Measurements from ENCODE around the gene PPTC7.
"Not testable (repeated sequence)": the region's sequence is repeated elsewhere in the genome, so short reads cannot be mapped to it uniquely, and the experiment has no call there.

PPTC7 gene

DNA sequence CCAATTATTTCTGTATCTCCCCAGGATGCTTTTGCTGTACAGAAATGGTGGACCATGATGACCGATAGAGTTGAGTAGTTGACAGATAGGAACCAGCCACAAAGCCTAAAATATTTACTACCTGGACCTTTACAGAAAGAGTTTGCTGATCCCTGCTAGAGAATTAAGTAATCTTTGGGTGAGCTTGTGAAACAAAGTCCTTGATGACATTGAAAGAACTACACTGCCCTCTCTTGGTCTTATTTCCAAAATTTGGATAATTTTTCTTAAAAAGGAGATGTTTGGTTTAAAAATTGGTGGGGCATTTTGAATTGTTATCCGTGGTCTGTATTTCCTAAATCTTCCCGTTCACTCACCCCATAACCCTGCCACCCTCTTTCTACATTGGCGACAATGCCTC, 17.1 kb upstream of the PPTC7 start:
- Histone ChIP-seq H3K36me3 (replicated peaks) (no peaks in the 10 kb centered on the region), H3K27ac (no peak overlapping the region), H3K27me3 (replicated peaks) (no peaks in the 10 kb centered on the region), H3K4me3 (ENCODE audit: low read depth, low read length) (no peak overlapping the region)
- DNase-seq, result no peak
- TF ChIP-seq, protein P1, sequence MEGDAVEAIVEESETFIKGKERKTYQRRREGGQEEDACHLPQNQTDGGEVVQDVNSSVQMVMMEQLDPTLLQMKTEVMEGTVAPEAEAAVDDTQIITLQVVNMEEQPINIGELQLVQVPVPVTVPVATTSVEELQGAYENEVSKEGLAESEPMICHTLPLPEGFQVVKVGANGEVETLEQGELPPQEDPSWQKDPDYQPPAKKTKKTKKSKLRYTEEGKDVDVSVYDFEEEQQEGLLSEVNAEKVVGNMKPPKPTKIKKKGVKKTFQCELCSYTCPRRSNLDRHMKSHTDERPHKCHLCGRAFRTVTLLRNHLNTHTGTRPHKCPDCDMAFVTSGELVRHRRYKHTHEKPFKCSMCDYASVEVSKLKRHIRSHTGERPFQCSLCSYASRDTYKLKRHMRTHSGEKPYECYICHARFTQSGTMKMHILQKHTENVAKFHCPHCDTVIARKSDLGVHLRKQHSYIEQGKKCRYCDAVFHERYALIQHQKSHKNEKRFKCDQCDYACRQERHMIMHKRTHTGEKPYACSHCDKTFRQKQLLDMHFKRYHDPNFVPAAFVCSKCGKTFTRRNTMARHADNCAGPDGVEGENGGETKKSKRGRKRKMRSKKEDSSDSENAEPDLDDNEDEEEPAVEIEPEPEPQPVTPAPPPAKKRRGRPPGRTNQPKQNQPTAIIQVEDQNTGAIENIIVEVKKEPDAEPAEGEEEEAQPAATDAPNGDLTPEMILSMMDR (IDR thresholded peaks at IDR 0.05; ENCODE audit: low read depth, low read length, missing control alignments), result peak; percentile 25
- in situ Hi-C loops (cut with HindIII; ENCODE audit: low pct_ligation_motif_present, low sequenced_read_pairs), result loop anchor here (25.0 kb wide), 1 partner anchor 88 kb away; the partner anchor contains the start of genes RAD9B and VPS29

DNA sequence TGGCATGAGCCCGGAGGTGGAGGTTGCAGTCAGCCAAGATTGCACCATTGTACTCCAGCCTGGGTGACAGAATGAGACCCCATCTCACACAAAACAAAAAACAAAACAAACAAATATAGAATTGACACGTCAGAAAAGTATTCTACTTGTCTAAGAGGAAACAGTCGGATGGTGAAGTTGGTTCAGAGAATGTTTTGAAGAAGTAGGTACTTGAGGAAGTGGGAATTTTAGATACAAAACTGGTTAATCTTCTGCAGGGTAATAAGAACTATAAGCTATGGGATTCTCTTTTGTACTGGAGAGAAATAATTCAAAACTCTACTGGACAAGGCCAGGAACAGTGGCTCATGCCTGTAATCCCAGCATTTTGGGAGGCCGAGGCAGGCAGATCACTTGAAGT, 16.2 kb upstream of the PPTC7 start:
- no peak for DNase-seq
- no peak overlapping the region for H3K4me3 ChIP-seq (ENCODE audit: low read depth, low read length)
- H3K27ac ChIP-seq, result no peak overlapping the region
- no peaks in the 10 kb centered on the region for H3K27me3 ChIP-seq (replicated peaks)
- H3K36me3 ChIP-seq (replicated peaks), result no peaks in the 10 kb centered on the region
- in situ Hi-C loops (cut with HindIII; ENCODE audit: low pct_ligation_motif_present, low sequenced_read_pairs), result no loop called here
- TF ChIP-seq, protein P1 (IDR thresholded peaks at IDR 0.05; ENCODE audit: low read depth, low read length, missing control alignments), result no peak

DNA sequence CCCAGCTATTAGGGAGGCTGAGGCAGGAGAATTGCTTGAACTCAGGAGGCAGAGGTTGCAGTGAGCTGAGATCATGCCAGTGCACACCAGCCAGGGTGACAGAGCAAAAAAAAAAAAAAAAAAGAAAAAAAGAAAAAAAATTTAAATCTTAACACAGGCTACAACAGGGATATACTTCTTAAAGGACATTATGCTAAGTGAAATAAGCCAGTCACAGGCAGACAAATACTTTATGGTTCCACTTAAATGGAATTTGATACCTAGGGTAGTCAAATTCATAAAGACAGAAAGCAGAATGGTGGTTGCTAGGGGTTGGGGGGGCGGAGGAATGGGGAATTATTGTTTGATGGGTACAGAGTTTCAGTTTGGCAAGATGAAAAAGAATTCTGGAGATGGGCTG, 14.8 kb upstream of the PPTC7 start:
- no peak overlapping the region for H3K4me3 ChIP-seq (ENCODE audit: low read depth, low read length)
- in situ Hi-C loops (cut with HindIII; ENCODE audit: low pct_ligation_motif_present, low sequenced_read_pairs), result no loop called here
- no peaks in the 10 kb centered on the region for H3K27me3 ChIP-seq (replicated peaks)
- no peak for DNase-seq
- no peak overlapping the region for H3K27ac ChIP-seq
- TF ChIP-seq, protein P1 (IDR thresholded peaks at IDR 0.05; ENCODE audit: low read depth, low read length, missing control alignments), result no peak
- no peaks in the 10 kb centered on the region for H3K36me3 ChIP-seq (replicated peaks)

DNA sequence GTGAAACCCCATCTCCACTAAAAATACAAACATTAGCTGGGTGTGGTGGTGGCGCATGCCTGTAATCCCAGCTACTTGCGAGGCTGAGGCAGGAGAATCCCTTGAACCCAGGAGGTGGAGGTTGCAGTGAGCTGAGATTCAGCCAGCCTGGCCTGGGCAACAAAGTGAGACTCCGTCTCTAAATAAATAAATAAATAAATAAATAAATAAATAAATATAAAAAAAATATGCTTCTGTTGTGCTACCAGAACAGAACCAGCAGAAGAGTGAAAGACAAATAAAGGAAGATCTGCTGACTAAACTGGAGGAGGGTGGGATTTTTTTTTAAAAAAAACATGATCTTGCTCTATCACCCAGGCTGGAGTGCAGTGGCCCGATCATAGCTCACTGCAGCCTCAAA, 9.8 kb upstream of the PPTC7 start:
- DNase-seq; H3K27me3 ChIP-seq (replicated peaks); in situ Hi-C loops (cut with HindIII; ENCODE audit: low pct_ligation_motif_present, low sequenced_read_pairs); H3K4me3 ChIP-seq (ENCODE audit: low read depth, low read length); H3K27ac ChIP-seq; H3K36me3 ChIP-seq (replicated peaks): not testable (repeated sequence)

DNA sequence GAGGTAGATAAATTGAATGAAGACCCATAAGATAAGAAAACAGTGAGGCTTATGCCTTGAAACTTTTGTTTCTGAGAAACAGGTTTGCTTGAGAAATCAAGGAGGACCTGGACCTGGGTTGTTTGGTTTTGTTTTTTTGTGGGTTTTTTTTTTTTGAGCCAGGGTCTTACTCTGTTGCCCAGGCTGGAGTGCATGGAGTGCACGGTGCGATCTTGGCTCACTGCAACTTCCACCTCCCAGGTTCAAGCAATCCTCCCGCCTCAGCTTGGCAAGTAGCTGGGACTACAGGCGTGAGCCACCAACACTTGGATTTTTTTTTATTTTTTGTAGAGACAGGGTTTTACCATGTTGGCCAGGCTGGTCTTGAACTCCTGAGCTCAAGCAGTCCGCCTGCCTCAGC, 9.0 kb upstream of the PPTC7 start:
- Histone ChIP-seq H3K27ac (no peak overlapping the region), H3K36me3 (replicated peaks) (no peaks in the 10 kb centered on the region), H3K27me3 (replicated peaks) (no peaks in the 10 kb centered on the region), H3K4me3 (ENCODE audit: low read depth, low read length) (no peak overlapping the region)
- in situ Hi-C loops (cut with HindIII; ENCODE audit: low pct_ligation_motif_present, low sequenced_read_pairs), result no loop called here
- DNase-seq, result no peak
- TF ChIP-seq, protein P1 (IDR thresholded peaks at IDR 0.05; ENCODE audit: low read depth, low read length, missing control alignments), result no peak

DNA sequence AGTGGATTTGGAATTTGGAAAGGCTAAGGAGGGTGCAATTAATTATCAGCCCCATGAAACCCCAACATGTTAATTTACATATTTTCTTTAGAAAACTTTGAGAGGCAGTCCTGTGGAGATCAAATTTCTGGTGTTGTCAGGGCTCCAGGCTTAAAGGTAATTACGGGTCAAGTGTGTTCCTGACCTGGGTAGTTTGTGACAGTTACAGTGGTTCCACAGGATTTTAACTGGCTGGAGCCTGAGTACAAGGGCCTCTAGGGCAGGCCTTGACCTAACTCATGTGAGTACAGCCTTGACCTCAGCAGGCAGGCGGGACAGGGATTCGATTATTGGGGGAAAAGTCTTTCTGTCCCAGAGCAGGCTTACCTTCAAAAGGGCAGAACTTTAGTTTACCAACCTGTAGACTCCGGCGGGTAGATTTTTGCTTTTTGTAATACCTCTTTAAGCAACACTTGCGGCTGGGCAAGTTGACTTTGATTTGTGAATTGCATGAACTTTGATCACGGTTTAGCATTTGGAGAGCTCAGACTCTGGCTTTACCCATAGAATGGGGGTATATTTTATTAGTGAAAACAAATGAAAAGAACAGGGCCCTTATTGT, 8.4 kb upstream of the PPTC7 start:
- DNase-seq, result no peak
- Histone ChIP-seq H3K27ac (no peak overlapping the region), H3K36me3 (replicated peaks) (no peaks in the 10 kb centered on the region), H3K4me3 (ENCODE audit: low read depth, low read length) (no peak overlapping the region), H3K27me3 (replicated peaks) (no peaks in the 10 kb centered on the region)
- TF ChIP-seq, protein P1 (IDR thresholded peaks at IDR 0.05; ENCODE audit: low read depth, low read length, missing control alignments), result no peak
- in situ Hi-C loops (cut with HindIII; ENCODE audit: low pct_ligation_motif_present, low sequenced_read_pairs), result no loop called here

Measured in brain microvascular endothelial cell (primary cell).